Measurements from ENCODE around the gene TLE1.
"Not testable (repeated sequence)": the region's sequence is repeated elsewhere in the genome, so short reads cannot be mapped to it uniquely, and the experiment has no call there.

Gene TLE1

DNA sequence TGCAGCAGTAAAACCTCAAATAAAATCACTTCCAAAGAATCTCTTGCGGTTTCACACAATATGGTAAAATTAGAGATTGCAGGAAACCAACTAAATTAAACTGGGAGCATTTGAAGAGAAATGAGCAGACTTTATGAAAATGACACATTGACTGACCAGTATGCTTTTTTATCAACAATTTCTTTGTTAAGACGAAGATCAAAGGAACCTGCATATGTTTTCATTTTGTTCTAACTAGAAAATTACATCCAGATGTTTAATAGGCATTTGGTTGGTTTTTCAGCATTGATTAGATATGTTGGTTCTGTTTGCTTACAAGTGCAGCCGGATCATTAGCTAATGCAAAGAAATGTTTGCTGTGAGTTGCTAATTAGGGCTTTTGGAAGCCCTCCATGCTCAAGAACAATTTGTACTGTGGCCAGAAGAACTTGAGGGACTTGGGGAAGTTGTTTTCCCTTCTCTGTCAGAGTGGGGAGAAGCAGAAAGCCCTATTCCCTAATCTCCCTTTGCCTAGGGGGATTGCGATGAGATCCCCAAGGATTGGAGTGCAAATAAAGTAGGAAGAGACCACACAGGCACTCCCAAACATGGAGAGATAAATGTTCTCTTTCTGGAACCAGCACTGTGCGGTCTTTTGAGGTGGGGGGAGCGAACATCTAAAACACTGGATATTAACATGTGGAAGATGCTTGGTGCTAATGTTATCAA, 4.5 kb upstream of the TLE1 start:
- H3K27me3 Mint-ChIP-seq (ENCODE audit: low read depth) = peaks cover 23% of the 10 kb centered on the region
- H3K4me3 Mint-ChIP-seq = no peak overlapping the region
- peaks cover 6% of the 10 kb centered on the region for H3K4me1 Mint-ChIP-seq (ENCODE audit: low read depth)
- H3K9me3 Mint-ChIP-seq = no peaks in the 10 kb centered on the region
- no peaks in the 10 kb centered on the region for H3K36me3 Mint-ChIP-seq (ENCODE audit: low read depth)
- no peak overlapping the region for H3K27ac Mint-ChIP-seq

DNA sequence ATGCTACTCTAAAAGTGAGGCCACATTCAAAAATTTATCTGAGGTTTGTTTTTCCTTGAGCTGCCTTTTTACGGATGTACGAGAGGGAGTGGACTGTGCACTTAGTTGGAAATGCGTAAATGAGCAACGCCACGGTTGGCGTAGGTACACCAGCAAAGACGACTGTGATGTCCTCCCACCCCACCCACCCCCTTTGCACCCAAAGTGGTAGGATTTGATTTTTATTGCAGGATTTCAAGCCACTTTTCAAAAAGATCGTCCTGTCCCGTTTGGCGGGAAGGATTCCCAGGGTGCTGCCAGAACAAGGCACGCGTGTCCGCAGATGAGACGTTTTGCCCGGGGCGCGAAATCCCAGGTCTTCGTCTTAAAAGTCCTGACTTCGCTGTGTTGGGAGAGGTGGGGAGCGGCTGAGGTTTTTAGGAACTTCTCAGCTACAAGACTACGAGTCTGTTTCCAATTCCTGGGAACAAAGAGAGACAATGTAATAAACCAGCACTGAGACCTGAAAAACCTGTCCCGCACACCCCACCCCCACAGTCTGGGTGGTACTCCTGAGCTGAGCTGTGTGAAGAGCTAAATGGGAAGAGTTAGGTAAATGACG, 1.0 kb upstream of the TLE1 start:
- Mint-ChIP-seq H3K9me3 (no peaks in the 10 kb centered on the region), H3K36me3 (ENCODE audit: low read depth) (no peaks in the 10 kb centered on the region), H3K4me1 (ENCODE audit: low read depth) (peaks cover 9% of the 10 kb centered on the region), H3K27ac (no peak overlapping the region), H3K4me3 (peak overlapping the region; percentile 82), H3K27me3 (ENCODE audit: low read depth) (peaks cover 23% of the 10 kb centered on the region)

DNA sequence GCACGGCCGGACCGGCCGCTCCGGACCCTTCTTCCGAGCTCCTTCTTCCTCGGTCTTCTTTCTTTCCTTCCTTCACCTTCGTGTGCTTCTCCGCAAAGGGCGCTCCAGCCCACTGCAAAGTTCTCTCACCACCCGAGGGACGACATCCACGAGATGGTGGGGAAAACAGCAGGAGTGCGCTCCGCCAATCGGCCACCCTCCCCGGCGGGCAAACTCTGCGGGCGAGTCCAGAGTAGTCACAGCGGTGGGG, 329 bp downstream of the TLE1 start:
- peak overlapping the region; percentile 89 for H3K4me3 Mint-ChIP-seq
- not testable (repeated sequence) for H3K4me1 Mint-ChIP-seq (ENCODE audit: low read depth); H3K9me3 Mint-ChIP-seq; H3K36me3 Mint-ChIP-seq (ENCODE audit: low read depth)
- peak overlapping the region; percentile 79 for H3K27ac Mint-ChIP-seq
- H3K27me3 Mint-ChIP-seq (ENCODE audit: low read depth) = peaks cover 23% of the 10 kb centered on the region

DNA sequence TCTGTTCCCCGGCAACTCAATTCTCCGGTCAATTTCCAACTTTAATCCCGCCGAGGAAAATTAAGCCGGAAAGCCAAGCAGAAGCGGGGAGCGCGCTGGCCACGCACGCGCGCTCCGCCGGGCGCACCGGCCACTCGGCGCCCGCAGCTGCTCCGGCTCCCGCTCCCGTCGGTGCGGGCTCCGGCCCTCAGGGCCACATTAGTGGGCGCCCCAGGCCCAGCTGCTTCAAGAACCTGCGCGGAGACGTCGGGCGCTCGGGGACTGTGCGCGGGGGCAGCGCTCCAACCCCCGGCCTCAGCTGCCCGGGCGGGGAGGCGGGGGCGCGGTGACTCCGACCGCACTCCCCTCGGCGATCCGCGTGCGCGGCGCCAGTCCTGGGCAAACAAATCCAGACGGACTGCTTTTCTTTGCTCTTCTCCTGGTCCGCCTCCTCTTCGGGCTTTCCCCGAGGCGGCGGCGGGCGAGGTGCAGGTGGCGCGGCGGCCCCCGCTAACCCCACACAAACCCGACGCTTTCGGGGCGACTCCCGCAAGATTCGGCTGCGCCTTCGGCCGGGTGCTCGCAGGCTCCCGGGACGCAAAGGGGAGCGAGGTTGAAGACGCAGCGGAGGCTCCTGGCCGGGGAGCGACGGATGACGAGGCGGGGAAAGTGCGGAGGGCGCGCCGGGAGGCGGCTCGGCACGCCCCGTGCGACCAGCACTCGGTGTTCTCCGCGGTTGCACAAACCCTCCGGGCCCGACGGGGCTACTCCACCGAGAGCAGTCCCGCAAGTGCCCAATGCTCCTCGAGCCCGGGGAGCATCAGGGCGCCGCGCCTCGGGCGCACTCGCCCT, 870 bp downstream of the TLE1 start:
- H3K4me1 Mint-ChIP-seq (ENCODE audit: low read depth); H3K9me3 Mint-ChIP-seq; H3K36me3 Mint-ChIP-seq (ENCODE audit: low read depth); H3K4me3 Mint-ChIP-seq; H3K27ac Mint-ChIP-seq: not testable (repeated sequence)
- peaks cover 23% of the 10 kb centered on the region for H3K27me3 Mint-ChIP-seq (ENCODE audit: low read depth)

- no peaks in the 10 kb centered on the region for H3K36me3 Mint-ChIP-seq (ENCODE audit: low read depth)
- H3K4me3 Mint-ChIP-seq = peak overlapping the region; percentile 54
- peaks cover 23% of the 10 kb centered on the region for H3K27me3 Mint-ChIP-seq (ENCODE audit: low read depth)
- H3K4me1 Mint-ChIP-seq (ENCODE audit: low read depth) = peaks cover 11% of the 10 kb centered on the region
- H3K27ac Mint-ChIP-seq = no peak overlapping the region
- H3K9me3 Mint-ChIP-seq = no peaks in the 10 kb centered on the region
Measured at GRCh38 chr9:81687521-81688261, 1.7 kb downstream of the TLE1 start.

DNA sequence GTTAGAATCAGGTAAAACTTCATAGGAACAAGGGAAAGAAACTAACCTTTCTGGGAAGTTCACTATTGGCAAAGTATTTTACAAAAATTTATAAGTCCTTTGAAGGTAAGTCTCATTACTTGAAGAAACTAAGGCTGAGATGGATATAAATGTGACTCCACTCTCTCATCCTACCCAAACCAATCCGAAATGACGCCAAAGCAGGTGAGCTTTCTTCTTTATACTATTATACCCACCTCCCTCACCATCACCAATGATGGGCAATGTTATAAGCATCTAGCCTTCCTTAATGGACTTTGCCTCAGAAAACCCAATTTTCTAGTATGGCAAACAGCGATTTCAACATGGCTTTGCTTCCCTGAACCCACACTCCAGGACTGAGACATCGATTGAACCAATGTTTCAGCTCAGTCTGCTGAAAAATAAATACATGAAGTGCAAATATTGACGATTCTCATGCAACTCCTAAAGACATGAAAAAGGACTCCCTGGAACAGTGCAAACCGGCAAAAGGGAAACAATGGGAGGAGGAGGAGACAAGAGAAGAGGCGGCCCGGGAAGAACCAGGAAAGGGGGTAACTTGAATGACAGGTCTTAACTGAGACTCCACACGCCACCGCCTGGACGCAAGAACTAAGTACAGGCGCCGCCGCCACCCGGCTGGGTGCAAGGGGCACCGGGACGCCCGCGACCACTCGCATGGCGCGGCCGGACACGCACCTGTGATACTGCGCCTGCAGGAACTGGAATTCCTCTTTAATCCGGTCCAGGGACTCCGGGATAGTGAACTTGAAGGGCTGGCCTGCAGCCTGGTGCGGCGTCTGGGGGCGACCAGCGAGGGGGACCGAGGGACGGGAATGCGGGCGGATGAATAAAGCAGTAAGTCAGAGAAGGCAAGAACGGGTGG, 2.5 kb downstream of the TLE1 start:
- Mint-ChIP-seq H3K27me3 (ENCODE audit: low read depth) (peaks cover 23% of the 10 kb centered on the region), H3K4me3 (peak overlapping the region; percentile 47), H3K4me1 (ENCODE audit: low read depth) (peaks cover 14% of the 10 kb centered on the region), H3K9me3 (no peaks in the 10 kb centered on the region), H3K36me3 (ENCODE audit: low read depth) (no peaks in the 10 kb centered on the region), H3K27ac (peak overlapping the region; percentile 67)

- H3K36me3 Mint-ChIP-seq (ENCODE audit: low read depth) = no peaks in the 10 kb centered on the region
- H3K4me1 Mint-ChIP-seq (ENCODE audit: low read depth) = peaks cover 14% of the 10 kb centered on the region
- no peak overlapping the region for H3K4me3 Mint-ChIP-seq
- no peaks in the 10 kb centered on the region for H3K9me3 Mint-ChIP-seq
- H3K27ac Mint-ChIP-seq = no peak overlapping the region
- peaks cover 22% of the 10 kb centered on the region for H3K27me3 Mint-ChIP-seq (ENCODE audit: low read depth)
Measured at GRCh38 chr9:81685763-81686613, 3.4 kb downstream of the TLE1 start.

- Mint-ChIP-seq H3K4me3 (no peak overlapping the region), H3K27me3 (ENCODE audit: low read depth) (peaks cover 8% of the 10 kb centered on the region), H3K9me3 (no peaks in the 10 kb centered on the region), H3K4me1 (ENCODE audit: low read depth) (peaks cover 10% of the 10 kb centered on the region), H3K36me3 (ENCODE audit: low read depth) (no peaks in the 10 kb centered on the region), H3K27ac (no peak overlapping the region)
Measured at GRCh38 chr9:81684635-81685034, 4.7 kb downstream of the TLE1 start.

DNA sequence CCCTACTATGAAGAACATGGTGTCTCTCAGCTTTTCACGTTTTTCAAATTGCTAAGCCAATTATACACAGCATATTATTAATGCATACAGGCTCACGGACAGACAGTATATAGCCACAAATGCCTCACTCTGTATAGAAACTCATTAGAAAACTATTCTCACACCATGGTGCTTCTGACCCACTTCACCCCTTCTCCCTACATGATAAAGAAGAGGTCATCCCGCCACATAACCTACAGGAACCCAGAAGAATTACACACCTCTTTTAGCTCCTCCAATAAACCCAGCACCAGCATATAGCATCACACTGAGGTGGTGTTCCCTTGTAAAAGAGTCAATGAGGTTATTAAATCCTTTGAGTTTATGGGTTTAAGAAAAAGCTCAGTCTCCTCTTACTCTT, 5.6 kb downstream of the TLE1 start:
- H3K4me1 Mint-ChIP-seq (ENCODE audit: low read depth) = peaks cover 8% of the 10 kb centered on the region
- no peak overlapping the region for H3K27ac Mint-ChIP-seq
- H3K4me3 Mint-ChIP-seq = no peak overlapping the region
- H3K36me3 Mint-ChIP-seq (ENCODE audit: low read depth) = no peaks in the 10 kb centered on the region
- H3K9me3 Mint-ChIP-seq = no peaks in the 10 kb centered on the region
- peaks cover 4% of the 10 kb centered on the region for H3K27me3 Mint-ChIP-seq (ENCODE audit: low read depth)

GRCh38 chr9:81683238-81683637, 6.1 kb downstream of the TLE1 start:
- no peaks in the 10 kb centered on the region for H3K9me3 Mint-ChIP-seq
- peaks cover 4% of the 10 kb centered on the region for H3K27me3 Mint-ChIP-seq (ENCODE audit: low read depth)
- no peak overlapping the region for H3K27ac Mint-ChIP-seq
- no peak overlapping the region for H3K4me3 Mint-ChIP-seq
- peaks cover 8% of the 10 kb centered on the region for H3K4me1 Mint-ChIP-seq (ENCODE audit: low read depth)
- H3K36me3 Mint-ChIP-seq (ENCODE audit: low read depth) = no peaks in the 10 kb centered on the region

DNA sequence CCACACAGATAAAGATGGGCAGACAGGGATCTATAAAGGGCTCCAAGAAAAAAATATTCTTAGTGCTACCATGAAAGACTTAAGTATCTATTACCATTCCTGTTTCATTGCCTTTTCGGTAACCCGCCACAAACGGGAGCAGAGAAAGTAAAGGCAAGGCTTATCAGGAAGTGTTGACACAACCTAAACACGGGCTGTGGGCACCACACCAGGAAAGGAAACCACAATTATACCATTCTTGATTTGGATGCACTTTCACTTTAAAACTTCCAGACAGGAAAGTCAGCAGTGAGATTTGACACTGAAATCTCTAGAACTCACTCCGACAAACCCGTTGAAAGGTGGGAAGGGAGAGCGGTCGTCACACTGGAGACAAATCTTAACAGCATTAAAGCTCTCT, 6.5 kb downstream of the TLE1 start:
- no peaks in the 10 kb centered on the region for H3K36me3 Mint-ChIP-seq (ENCODE audit: low read depth)
- H3K27ac Mint-ChIP-seq = no peak overlapping the region
- peaks cover 8% of the 10 kb centered on the region for H3K4me1 Mint-ChIP-seq (ENCODE audit: low read depth)

GRCh38 chr9:81682177-81682576, 7.2 kb downstream of the TLE1 start:
- H3K4me3 Mint-ChIP-seq = no peak overlapping the region
- peaks cover 6% of the 10 kb centered on the region for H3K4me1 Mint-ChIP-seq (ENCODE audit: low read depth)
- no peak overlapping the region for H3K27ac Mint-ChIP-seq
- H3K36me3 Mint-ChIP-seq (ENCODE audit: low read depth) = no peaks in the 10 kb centered on the region
- peaks cover 4% of the 10 kb centered on the region for H3K27me3 Mint-ChIP-seq (ENCODE audit: low read depth)
- H3K9me3 Mint-ChIP-seq = no peaks in the 10 kb centered on the region

More for the DNA sequence above, 6.5 kb downstream of the TLE1 start:
- Mint-ChIP-seq H3K4me3 (no peak overlapping the region), H3K27me3 (ENCODE audit: low read depth) (peaks cover 4% of the 10 kb centered on the region), H3K9me3 (no peaks in the 10 kb centered on the region)

DNA sequence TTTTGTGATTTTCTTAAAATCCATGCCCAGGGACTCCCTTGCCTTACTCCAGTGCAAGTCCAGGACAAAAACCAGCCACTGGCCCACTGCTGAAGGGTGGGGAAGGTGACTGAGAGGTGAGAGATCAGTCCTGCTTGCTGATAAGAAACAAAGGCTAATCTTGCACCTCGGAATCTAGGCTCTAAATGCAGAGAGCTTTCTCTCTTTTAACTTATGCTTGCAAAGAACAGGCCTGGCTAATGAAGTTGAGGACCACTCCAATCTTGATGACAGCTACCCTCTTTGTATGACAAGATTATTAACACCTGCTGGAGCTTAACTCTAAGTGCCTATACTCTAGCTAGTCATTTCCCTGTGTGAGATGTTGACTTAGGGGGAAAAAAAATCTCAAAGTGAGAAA, 8.8 kb downstream of the TLE1 start:
- peaks cover 5% of the 10 kb centered on the region for H3K4me1 Mint-ChIP-seq (ENCODE audit: low read depth)
- H3K4me3 Mint-ChIP-seq = no peak overlapping the region
- no peak overlapping the region for H3K27ac Mint-ChIP-seq
- no peaks in the 10 kb centered on the region for H3K9me3 Mint-ChIP-seq
- H3K36me3 Mint-ChIP-seq (ENCODE audit: low read depth) = no peaks in the 10 kb centered on the region
- H3K27me3 Mint-ChIP-seq (ENCODE audit: low read depth) = peaks cover 4% of the 10 kb centered on the region

All from T-helper 1 cell treated with Interleukin-12 subunit alpha and Interleukin-12 subunit beta and Interleukin-4 antibody, amounts not matched to agents 30 μg/mL and 1 μg/mL, for 36 hours (primary cell).